ENCODE measurements around the gene NUFIP1. TPM values are rescaled to one million over a fixed set of nuclear protein-coding genes. Genes with fewer than 3 reads are reported as not detected.

NUFIP1 gene
- total RNA-seq, 1 experiment from 2014 or later, result 14.0 TPM

DNA sequence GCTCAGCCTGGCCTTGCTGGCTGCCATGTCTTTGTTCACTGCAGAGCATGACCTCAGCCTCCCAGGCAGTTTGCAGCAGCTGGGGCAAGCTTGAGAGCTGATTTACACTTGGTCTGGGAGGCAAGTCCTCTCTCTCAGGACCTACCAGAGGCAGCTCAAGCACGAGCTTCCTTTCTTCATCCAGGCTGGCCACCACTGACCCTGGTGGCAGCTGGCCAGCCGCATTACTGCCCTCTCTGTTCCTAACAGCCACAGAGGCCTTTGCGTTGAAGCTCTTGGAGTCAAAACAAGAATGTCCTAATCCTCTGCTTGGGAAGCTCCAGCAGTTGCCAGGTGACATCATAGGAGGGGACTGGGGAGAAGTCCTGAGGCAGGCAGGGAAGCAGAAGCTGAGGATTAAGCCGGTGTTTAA, 85.7 kb downstream of the NUFIP1 start:
- DNase-seq (ENCODE audit: low spot score), result no peak
- POLR2A ChIA-PET, result no interaction called here
- CTCF ChIA-PET, result interaction anchor here (0.7 kb wide), 1 partner anchor 66 kb away, joined by 4 read pairs; no protein-coding TSS in a partner anchor
- H3K27ac Mint-ChIP-seq, result no peak overlapping the region
- TF ChIP-seq, protein P1, sequence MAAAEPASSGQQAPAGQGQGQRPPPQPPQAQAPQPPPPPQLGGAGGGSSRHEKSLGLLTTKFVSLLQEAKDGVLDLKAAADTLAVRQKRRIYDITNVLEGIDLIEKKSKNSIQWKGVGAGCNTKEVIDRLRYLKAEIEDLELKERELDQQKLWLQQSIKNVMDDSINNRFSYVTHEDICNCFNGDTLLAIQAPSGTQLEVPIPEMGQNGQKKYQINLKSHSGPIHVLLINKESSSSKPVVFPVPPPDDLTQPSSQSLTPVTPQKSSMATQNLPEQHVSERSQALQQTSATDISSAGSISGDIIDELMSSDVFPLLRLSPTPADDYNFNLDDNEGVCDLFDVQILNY (CRISPR knock-in tag; IDR thresholded peaks at IDR 0.05), result no peak
- no peak for TF ChIP-seq FOXJ3 (CRISPR knock-in tag; IDR thresholded peaks at IDR 0.05; ENCODE audit: borderline replicate concordance)
- TF ChIP-seq ETV6 (CRISPR knock-in tag; IDR thresholded peaks at IDR 0.05), result no peak
- no peak for TF ChIP-seq RORB (CRISPR knock-in tag; IDR thresholded peaks at IDR 0.05)
- no peak for TF ChIP-seq NFATC4 (CRISPR knock-in tag; IDR thresholded peaks at IDR 0.05)
- TF ChIP-seq PRRX2 (CRISPR knock-in tag; IDR thresholded peaks at IDR 0.05), result no peak
- no peak for TF ChIP-seq OVOL2 (CRISPR knock-in tag; IDR thresholded peaks at IDR 0.05; ENCODE audit: borderline replicate concordance)
- TF ChIP-seq KAT7 (CRISPR knock-in tag; IDR thresholded peaks at IDR 0.05; ENCODE audit: borderline replicate concordance), result no peak
- TF ChIP-seq, protein P2, sequence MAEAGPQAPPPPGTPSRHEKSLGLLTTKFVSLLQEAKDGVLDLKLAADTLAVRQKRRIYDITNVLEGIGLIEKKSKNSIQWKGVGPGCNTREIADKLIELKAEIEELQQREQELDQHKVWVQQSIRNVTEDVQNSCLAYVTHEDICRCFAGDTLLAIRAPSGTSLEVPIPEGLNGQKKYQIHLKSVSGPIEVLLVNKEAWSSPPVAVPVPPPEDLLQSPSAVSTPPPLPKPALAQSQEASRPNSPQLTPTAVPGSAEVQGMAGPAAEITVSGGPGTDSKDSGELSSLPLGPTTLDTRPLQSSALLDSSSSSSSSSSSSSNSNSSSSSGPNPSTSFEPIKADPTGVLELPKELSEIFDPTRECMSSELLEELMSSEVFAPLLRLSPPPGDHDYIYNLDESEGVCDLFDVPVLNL (CRISPR knock-in tag; IDR thresholded peaks at IDR 0.05; ENCODE audit: borderline replicate concordance, low read depth), result no peak
- no peak for TF ChIP-seq ZNF396 (CRISPR knock-in tag; IDR thresholded peaks at IDR 0.05; ENCODE audit: borderline replicate concordance)
- no peak for TF ChIP-seq ZBTB21 (CRISPR knock-in tag; IDR thresholded peaks at IDR 0.05; ENCODE audit: borderline replicate concordance)
- no peak for TF ChIP-seq FOXK1 (CRISPR knock-in tag; IDR thresholded peaks at IDR 0.05)
- TF ChIP-seq TEAD1 (CRISPR knock-in tag; IDR thresholded peaks at IDR 0.05), result no peak
- TF ChIP-seq MXD4 (CRISPR knock-in tag; IDR thresholded peaks at IDR 0.05; ENCODE audit: borderline replicate concordance), result no peak
- TF ChIP-seq, protein P3, sequence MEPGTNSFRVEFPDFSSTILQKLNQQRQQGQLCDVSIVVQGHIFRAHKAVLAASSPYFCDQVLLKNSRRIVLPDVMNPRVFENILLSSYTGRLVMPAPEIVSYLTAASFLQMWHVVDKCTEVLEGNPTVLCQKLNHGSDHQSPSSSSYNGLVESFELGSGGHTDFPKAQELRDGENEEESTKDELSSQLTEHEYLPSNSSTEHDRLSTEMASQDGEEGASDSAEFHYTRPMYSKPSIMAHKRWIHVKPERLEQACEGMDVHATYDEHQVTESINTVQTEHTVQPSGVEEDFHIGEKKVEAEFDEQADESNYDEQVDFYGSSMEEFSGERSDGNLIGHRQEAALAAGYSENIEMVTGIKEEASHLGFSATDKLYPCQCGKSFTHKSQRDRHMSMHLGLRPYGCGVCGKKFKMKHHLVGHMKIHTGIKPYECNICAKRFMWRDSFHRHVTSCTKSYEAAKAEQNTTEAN (CRISPR knock-in tag; IDR thresholded peaks at IDR 0.05), result no peak
- TF ChIP-seq SOX15 (CRISPR knock-in tag; IDR thresholded peaks at IDR 0.05), result no peak
- peaks cover 29% of the 10 kb centered on the region for H3K4me1 Mint-ChIP-seq
- H3K36me3 Mint-ChIP-seq, result no peaks in the 10 kb centered on the region
- no peak for ATAC-seq
- H3K4me3 Mint-ChIP-seq, result no peak overlapping the region
- H3K27me3 Mint-ChIP-seq (ENCODE audit: low read depth), result no peaks in the 10 kb centered on the region; the same call in 1 of the 2 replicates
- peaks cover 5% of the 10 kb centered on the region for H3K9me3 Mint-ChIP-seq

DNA sequence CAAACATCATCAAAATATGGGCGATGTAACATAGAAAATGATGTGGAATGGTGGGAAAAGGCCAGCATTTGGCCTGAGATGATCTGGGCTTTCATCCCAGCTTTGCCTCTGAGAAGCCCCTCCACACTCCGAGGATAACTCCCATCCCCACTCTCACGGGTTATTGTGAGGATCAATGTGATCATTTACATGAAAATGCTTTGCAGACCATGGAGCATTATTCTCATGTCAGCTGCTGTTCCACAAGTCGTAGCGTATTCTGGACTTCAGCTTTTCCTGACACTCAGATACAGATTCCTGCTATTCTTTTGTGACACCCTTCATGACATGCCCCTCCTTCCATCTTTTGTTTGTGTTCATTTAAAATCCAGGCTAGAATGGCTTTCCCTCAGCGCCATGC, 86.5 kb downstream of the NUFIP1 start:
- H3K4me3 Mint-ChIP-seq, result no peak overlapping the region
- CTCF ChIA-PET, result no interaction called here
- ATAC-seq, result no peak
- H3K9me3 Mint-ChIP-seq, result peaks cover 9% of the 10 kb centered on the region
- DNase-seq (ENCODE audit: low spot score), result no peak
- H3K27ac Mint-ChIP-seq, result no peak overlapping the region
- H3K36me3 Mint-ChIP-seq, result no peaks in the 10 kb centered on the region
- H3K27me3 Mint-ChIP-seq (ENCODE audit: low read depth), result no peaks in the 10 kb centered on the region; the same call in 1 of the 2 replicates
- peaks cover 29% of the 10 kb centered on the region for H3K4me1 Mint-ChIP-seq
- POLR2A ChIA-PET, result interaction anchor here (0.5 kb wide), 1 partner anchor 117 kb away, joined by 4 read pairs; no protein-coding TSS in a partner anchor
- no peak for TF ChIP-seq ZNF138 (CRISPR knock-in tag; conservative IDR thresholded peaks at IDR 0.05)
- TF ChIP-seq, protein P4, sequence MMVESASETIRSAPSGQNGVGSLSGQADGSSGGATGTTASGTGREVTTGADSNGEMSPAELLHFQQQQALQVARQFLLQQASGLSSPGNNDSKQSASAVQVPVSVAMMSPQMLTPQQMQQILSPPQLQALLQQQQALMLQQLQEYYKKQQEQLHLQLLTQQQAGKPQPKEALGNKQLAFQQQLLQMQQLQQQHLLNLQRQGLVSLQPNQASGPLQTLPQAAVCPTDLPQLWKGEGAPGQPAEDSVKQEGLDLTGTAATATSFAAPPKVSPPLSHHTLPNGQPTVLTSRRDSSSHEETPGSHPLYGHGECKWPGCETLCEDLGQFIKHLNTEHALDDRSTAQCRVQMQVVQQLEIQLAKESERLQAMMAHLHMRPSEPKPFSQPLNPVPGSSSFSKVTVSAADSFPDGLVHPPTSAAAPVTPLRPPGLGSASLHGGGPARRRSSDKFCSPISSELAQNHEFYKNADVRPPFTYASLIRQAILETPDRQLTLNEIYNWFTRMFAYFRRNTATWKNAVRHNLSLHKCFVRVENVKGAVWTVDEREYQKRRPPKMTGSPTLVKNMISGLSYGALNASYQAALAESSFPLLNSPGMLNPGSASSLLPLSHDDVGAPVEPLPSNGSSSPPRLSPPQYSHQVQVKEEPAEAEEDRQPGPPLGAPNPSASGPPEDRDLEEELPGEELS (CRISPR knock-in tag; IDR thresholded peaks at IDR 0.05), result no peak
- no peak for TF ChIP-seq NFYB (CRISPR knock-in tag; conservative IDR thresholded peaks at IDR 0.05; ENCODE audit: low read depth)
- no peak for TF ChIP-seq FOXJ3 (CRISPR knock-in tag; IDR thresholded peaks at IDR 0.05; ENCODE audit: borderline replicate concordance)
- no peak for TF ChIP-seq SOX15 (CRISPR knock-in tag; IDR thresholded peaks at IDR 0.05)
- TF ChIP-seq, protein P2 (CRISPR knock-in tag; IDR thresholded peaks at IDR 0.05; ENCODE audit: borderline replicate concordance, low read depth), result no peak
- TF ChIP-seq NFE2L1 (CRISPR knock-in tag; IDR thresholded peaks at IDR 0.05), result no peak
- TF ChIP-seq, protein P1 (CRISPR knock-in tag; IDR thresholded peaks at IDR 0.05), result no peak
- TF ChIP-seq FOXK1 (CRISPR knock-in tag; IDR thresholded peaks at IDR 0.05), result no peak
- TF ChIP-seq SP1 (CRISPR knock-in tag; conservative IDR thresholded peaks at IDR 0.05), result no peak
- TF ChIP-seq, protein P5, sequence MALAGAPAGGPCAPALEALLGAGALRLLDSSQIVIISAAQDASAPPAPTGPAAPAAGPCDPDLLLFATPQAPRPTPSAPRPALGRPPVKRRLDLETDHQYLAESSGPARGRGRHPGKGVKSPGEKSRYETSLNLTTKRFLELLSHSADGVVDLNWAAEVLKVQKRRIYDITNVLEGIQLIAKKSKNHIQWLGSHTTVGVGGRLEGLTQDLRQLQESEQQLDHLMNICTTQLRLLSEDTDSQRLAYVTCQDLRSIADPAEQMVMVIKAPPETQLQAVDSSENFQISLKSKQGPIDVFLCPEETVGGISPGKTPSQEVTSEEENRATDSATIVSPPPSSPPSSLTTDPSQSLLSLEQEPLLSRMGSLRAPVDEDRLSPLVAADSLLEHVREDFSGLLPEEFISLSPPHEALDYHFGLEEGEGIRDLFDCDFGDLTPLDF (CRISPR knock-in tag; IDR thresholded peaks at IDR 0.05), result no peak
- no peak for TF ChIP-seq CBFB (CRISPR knock-in tag; IDR thresholded peaks at IDR 0.05; ENCODE audit: low read depth)
- TF ChIP-seq, protein P6, sequence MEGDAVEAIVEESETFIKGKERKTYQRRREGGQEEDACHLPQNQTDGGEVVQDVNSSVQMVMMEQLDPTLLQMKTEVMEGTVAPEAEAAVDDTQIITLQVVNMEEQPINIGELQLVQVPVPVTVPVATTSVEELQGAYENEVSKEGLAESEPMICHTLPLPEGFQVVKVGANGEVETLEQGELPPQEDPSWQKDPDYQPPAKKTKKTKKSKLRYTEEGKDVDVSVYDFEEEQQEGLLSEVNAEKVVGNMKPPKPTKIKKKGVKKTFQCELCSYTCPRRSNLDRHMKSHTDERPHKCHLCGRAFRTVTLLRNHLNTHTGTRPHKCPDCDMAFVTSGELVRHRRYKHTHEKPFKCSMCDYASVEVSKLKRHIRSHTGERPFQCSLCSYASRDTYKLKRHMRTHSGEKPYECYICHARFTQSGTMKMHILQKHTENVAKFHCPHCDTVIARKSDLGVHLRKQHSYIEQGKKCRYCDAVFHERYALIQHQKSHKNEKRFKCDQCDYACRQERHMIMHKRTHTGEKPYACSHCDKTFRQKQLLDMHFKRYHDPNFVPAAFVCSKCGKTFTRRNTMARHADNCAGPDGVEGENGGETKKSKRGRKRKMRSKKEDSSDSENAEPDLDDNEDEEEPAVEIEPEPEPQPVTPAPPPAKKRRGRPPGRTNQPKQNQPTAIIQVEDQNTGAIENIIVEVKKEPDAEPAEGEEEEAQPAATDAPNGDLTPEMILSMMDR (IDR thresholded peaks at IDR 0.05), result no peak
- no peak for TF ChIP-seq RELA (CRISPR knock-in tag; IDR thresholded peaks at IDR 0.05; ENCODE audit: borderline replicate concordance)
- no peak for TF ChIP-seq ZNF219 (CRISPR knock-in tag; IDR thresholded peaks at IDR 0.05; ENCODE audit: borderline replicate concordance)

Measured in WTC11 (cell line).